ENCODE results near the gene NLE1.
A peak's percentile ranks its signal among the peaks of the same experiment; 100 is the strongest.

Gene NLE1

GRCh38 chr17:35163886-35164285, 21.8 kb upstream of the NLE1 start:
- H3K9ac ChIP-seq (ENCODE audit: low read depth, low read length, poor library complexity, severe bottlenecking): no peak overlapping the region
- H3K79me2 ChIP-seq (ENCODE audit: insufficient read depth, low read length): no peaks in the 10 kb centered on the region
- H3F3A ChIP-seq (ENCODE audit: low read depth): no peaks in the 10 kb centered on the region
- peaks cover 22% of the 10 kb centered on the region for H3K4me1 ChIP-seq (ENCODE audit: insufficient read depth, low read length, poor library complexity, severe bottlenecking)
- H3K9me2 ChIP-seq (replicated peaks; ENCODE audit: low read depth, low read length): no peaks in the 10 kb centered on the region
- no peaks in the 10 kb centered on the region for H3K36me3 ChIP-seq (ENCODE audit: insufficient read depth, low read length)
- no peaks in the 10 kb centered on the region for H3K27me3 ChIP-seq (ENCODE audit: insufficient read depth, low read length, poor library complexity, severe bottlenecking)
- TF ChIP-seq CTCF (conservative IDR thresholded peaks at IDR 0.05; ENCODE audit: low read length) (no peak), EZH2phosphoT487 (IDR thresholded peaks at IDR 0.05; ENCODE audit: borderline replicate concordance) (no peak)
- no peaks in the 10 kb centered on the region for H4K20me1 ChIP-seq (ENCODE audit: insufficient read depth, low read length, poor library complexity, severe bottlenecking)
- H3K4me2 ChIP-seq (ENCODE audit: low read depth, low read length, poor library complexity, severe bottlenecking): no peak overlapping the region
- no peak overlapping the region for H2AFZ ChIP-seq (ENCODE audit: low read length)
- no peaks in the 10 kb centered on the region for H3K9me3 ChIP-seq (ENCODE audit: insufficient read depth, low read depth, low read length)
- H3K4me3 ChIP-seq (ENCODE audit: low read length, poor library complexity, severe bottlenecking): no peak overlapping the region

- H3K9ac ChIP-seq (ENCODE audit: low read depth, low read length, poor library complexity, severe bottlenecking): no peak overlapping the region
- no peak overlapping the region for H3K4me2 ChIP-seq (ENCODE audit: low read depth, low read length, poor library complexity, severe bottlenecking)
- H3K9me2 ChIP-seq (replicated peaks; ENCODE audit: low read depth, low read length): no peaks in the 10 kb centered on the region
- H3F3A ChIP-seq (ENCODE audit: low read depth): no peaks in the 10 kb centered on the region
- peaks cover 22% of the 10 kb centered on the region for H3K4me1 ChIP-seq (ENCODE audit: insufficient read depth, low read length, poor library complexity, severe bottlenecking)
- no peaks in the 10 kb centered on the region for H3K9me3 ChIP-seq (ENCODE audit: insufficient read depth, low read depth, low read length)
- no peak overlapping the region for H2AFZ ChIP-seq (ENCODE audit: low read length)
- H3K36me3 ChIP-seq (ENCODE audit: insufficient read depth, low read length): no peaks in the 10 kb centered on the region
- no peak overlapping the region for H3K4me3 ChIP-seq (ENCODE audit: low read length, poor library complexity, severe bottlenecking)
- H4K20me1 ChIP-seq (ENCODE audit: insufficient read depth, low read length, poor library complexity, severe bottlenecking): no peaks in the 10 kb centered on the region
- no peaks in the 10 kb centered on the region for H3K27me3 ChIP-seq (ENCODE audit: insufficient read depth, low read length, poor library complexity, severe bottlenecking)
- no peaks in the 10 kb centered on the region for H3K79me2 ChIP-seq (ENCODE audit: insufficient read depth, low read length)
- TF ChIP-seq EZH2phosphoT487 (IDR thresholded peaks at IDR 0.05; ENCODE audit: borderline replicate concordance) (no peak), CTCF (conservative IDR thresholded peaks at IDR 0.05; ENCODE audit: low read length) (no peak)
Measured at GRCh38 chr17:35162755-35163154, 20.7 kb upstream of the NLE1 start.

GRCh38 chr17:35161281-35161761, 19.2 kb upstream of the NLE1 start:
- peaks cover 22% of the 10 kb centered on the region for H3K4me1 ChIP-seq (ENCODE audit: insufficient read depth, low read length, poor library complexity, severe bottlenecking)
- no peaks in the 10 kb centered on the region for H3K36me3 ChIP-seq (ENCODE audit: insufficient read depth, low read length)
- no peaks in the 10 kb centered on the region for H4K20me1 ChIP-seq (ENCODE audit: insufficient read depth, low read length, poor library complexity, severe bottlenecking)
- no peak for TF ChIP-seq CTCF (conservative IDR thresholded peaks at IDR 0.05; ENCODE audit: low read length)
- no peak for TF ChIP-seq EZH2phosphoT487 (IDR thresholded peaks at IDR 0.05; ENCODE audit: borderline replicate concordance)
- no peaks in the 10 kb centered on the region for H3K27me3 ChIP-seq (ENCODE audit: insufficient read depth, low read length, poor library complexity, severe bottlenecking)
- peak overlapping the region; percentile 64 for H3K4me2 ChIP-seq (ENCODE audit: low read depth, low read length, poor library complexity, severe bottlenecking)
- no peak overlapping the region for H3K9ac ChIP-seq (ENCODE audit: low read depth, low read length, poor library complexity, severe bottlenecking)
- H3K9me3 ChIP-seq (ENCODE audit: insufficient read depth, low read depth, low read length): no peaks in the 10 kb centered on the region
- no peak overlapping the region for H2AFZ ChIP-seq (ENCODE audit: low read length)
- H3K9me2 ChIP-seq (replicated peaks; ENCODE audit: low read depth, low read length): no peaks in the 10 kb centered on the region
- H3F3A ChIP-seq (ENCODE audit: low read depth): no peaks in the 10 kb centered on the region
- H3K4me3 ChIP-seq (ENCODE audit: low read length, poor library complexity, severe bottlenecking): peak overlapping the region; percentile 43
- no peaks in the 10 kb centered on the region for H3K79me2 ChIP-seq (ENCODE audit: insufficient read depth, low read length)

Data from Loucy (cell line).